Suppressor macrophage (primary cell): ENCODE results near the gene NAGS.
A peak's percentile ranks its signal among the peaks of the same experiment; 100 is the strongest.
"Not testable (repeated sequence)": the region's sequence is repeated elsewhere in the genome, so short reads cannot be mapped to it uniquely, and the experiment has no call there.

Experiments
- DNase-seq, 4 experiments: peaks; one replicate each; pipeline ENCODE4 v3.0.0-alpha.2; 2020 to 2022

Gene NAGS

GRCh38 chr17:44006598-44007345, 2.4 kb downstream of the NAGS start:
- DNase-seq, result peak; percentile 98 to 99 (median 98)

- DNase-seq, result peak; percentile 52 to 76 (median 68)
These were observed 3.2 kb downstream of the NAGS start for GRCh38 chr17:44007346-44008204.

DNA sequence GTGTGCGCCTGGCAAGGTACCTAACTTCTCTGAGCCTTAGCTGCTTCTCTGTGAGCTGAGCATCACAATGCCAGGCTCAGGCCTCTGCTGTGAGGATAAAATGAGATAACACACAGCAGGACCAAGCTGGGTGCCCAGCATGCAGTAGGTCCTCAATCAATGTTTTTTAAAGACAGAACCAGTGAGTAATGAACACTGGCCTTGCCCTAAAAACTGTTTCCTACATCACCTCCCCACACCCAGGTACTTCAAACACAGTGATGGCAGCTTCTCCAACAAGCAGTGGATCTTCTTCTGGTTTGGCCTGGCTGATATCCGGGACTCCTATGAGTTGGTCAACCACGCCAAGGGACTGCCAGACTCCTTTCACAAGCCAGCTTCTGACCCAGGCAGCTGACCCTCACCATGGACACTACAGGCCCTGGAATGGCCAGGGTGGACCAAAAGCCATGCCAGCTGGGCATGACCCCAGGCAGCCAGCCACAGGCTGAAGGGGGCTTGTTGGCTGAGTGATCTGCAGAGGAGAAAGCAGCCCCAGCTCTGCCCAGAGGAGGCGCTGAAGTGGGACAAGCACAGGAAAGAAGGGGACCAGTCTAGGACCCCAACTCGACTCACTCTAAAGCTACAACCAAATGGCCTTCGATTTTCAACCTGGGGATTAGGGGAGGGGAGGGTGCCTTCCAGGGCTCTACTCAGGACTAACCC, 3.9 kb downstream of the NAGS start:
- no peak for DNase-seq

DNA sequence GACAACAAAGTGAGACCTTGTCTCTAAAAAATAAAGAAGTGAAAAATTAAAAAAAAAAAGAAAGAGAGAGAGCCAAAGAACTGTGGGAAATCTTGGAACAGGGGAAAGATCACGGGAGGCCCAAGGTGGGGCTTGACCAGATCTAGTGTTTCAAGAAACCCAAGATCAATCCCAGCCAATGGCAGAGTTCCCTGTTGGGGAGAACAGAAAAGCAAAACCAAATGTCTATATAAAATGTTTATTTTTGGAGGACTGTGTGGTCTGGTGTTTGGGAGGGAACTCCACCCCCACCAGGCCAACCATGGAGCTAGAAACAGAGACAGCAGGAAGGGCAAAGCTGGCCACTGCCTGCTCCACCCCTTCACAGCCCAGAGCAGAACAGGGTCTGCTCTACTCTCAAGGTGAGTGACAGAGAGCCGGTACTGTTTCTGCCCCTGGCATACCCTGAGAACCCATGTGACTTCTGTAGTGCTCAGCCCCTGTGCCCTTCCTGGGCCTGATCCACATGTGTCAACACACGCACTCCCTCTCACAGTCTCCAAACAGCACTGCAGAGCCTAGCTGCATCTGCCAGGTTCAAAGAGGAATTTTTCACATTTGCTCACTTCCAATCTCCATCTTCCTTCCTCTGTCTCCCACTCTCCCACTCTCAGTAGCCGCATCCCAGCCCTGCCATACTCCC, 6.7 kb downstream of the NAGS start:
- no peak for DNase-seq

- DNase-seq, result no peak
These were observed 7.5 kb downstream of the NAGS start for GRCh38 chr17:44011876-44012275.

- DNase-seq, result no peak
These were observed 8.0 kb downstream of the NAGS start for GRCh38 chr17:44012391-44012790.

- DNase-seq, result no peak
These were observed 8.5 kb downstream of the NAGS start for GRCh38 chr17:44012874-44013273.

DNA sequence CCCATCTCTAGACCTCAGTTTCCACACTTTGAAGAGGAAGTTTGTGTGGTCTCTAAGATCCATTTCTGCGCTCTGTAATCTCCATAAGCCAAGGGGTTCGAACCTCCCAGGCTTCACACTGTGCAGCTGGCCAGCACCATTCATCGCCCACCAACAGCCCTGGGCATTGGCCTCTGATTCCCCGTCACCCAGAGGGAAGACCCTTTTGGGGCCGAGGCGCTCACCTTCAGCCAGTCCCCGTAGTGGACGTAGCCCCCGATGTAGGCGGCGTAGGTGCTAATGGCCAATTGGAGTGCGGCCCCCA, 9.7 kb downstream of the NAGS start:
- no peak for DNase-seq

DNA sequence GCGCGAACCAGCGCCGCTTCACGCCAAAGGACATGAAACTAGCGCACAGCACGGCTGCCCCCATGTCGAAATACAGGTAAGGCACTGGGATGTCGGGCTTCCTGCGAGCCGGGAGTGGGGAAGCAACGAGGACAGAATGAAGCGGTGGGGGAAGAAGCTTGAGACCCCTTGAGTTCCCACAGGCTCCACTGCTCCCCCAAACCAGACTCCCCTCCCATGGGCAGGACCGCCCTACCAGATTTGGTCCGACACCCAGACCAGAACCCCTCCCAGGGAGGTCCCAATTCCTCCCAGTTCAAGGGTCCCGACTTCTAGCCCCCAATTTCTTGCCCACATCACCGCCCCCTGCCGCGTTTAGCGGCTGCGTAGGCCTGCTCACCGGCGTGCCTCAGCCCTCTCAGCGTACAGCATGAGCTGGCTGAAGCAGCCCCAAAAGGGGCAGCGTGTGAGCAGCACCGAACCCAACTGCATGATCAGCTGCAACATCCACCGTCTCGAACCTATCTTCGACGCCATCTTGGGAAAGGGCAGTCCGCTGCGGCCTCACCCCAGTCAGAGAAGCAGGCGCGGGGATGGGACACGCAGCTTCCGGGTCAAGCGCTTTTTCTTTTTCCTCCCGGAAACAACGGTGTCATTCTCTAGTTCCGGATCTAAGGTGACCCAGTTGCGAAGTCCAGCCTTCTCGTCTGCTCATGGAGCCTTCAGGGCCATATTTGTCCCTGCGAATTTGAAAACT, 10.2 kb downstream of the NAGS start, which contains the start of gene TMEM101:
Gene TMEM101, minus strand, starts transcription at position 527 of the 736 bp plus-strand sequence. Its CDS starts 11 bp downstream, at position 516.
- DNase-seq, result peak; percentile 93 to 96 (median 96)

GRCh38 chr17:44021227-44021626, 16.8 kb downstream of the NAGS start:
- DNase-seq, result not testable (repeated sequence)

GRCh38 chr17:44022246-44022645, 17.8 kb downstream of the NAGS start:
- DNase-seq, result no peak

DNA sequence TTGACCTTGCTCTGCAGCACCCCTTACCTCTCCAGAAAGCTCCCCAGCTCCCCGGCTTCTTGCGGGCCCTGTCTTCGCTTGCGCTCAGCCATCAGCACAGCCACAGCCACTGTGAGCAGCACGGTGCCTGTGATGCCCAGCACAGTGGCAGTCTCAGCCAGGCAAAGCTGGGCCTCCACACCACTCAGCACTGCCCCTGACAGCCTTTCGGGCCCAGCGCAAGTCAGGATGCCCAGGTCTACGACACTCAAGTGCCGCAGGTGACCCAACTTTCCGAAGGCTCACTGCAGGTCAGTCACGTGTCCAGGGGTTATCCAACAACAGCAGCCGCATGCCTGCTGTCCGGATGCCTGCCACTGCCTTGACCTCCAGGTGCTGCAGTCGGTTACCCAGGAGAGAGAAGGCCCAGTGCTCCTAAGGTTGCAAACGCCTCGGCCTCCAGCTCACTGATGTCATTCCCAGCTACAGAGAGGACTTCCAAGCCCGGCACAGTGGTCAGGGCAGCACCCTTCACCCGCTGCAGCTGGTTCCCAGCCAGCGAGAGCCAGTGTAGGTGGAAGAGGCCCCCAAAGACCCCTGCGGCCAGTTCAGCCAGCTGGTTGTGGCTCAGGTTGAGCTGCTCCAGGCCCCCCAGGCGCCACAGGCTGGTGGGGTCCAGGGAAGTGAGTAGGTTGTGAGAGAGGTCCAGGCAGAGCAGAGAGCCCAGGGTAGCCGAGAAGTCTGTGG, 19.3 kb downstream of the NAGS start:
- no peak for DNase-seq

DNA sequence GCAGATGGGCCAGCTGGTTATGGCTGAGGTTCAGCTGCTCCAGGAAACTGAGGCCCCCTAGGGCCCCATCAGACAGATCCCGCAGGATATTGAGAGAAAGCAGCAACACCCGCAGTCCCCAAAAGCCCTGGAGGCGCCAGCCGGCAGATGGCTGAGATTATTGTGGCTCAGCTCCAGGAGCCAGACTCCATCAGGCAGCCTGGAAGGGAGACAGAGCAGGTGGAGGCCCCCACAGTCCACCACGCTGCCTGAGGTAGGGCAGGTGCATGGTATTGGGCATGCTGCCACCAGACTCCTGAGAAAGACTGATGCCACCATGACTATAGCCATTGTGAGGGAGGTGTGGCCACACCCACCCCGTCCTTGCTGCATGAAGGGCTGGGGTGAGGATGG, 19.8 kb downstream of the NAGS start:
- DNase-seq, result no peak

DNA sequence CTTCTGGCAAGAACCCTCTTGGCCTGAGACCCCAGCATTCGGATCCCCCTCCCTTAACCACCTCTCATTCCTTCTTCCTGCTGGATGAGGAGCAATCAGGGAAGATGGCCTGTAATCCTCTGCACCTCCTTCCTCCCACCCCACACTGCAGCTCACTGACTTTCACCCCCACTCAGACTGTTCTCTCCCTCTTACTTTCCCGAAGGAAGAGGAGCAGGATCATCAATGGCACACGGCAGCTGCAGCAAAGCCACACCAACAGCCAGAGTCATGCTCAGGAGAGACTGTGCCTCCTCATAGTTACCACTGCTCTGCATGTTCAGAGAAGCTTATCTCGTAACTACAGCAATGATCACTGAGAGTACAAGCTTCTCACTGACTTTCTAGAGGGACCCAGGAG, 20.4 kb downstream of the NAGS start:
- DNase-seq, result no peak

GRCh38 chr17:44029736-44030135, 25.3 kb downstream of the NAGS start:
- DNase-seq, result no peak

- no peak for DNase-seq
These were observed 26.1 kb downstream of the NAGS start for GRCh38 chr17:44030482-44030881.

DNA sequence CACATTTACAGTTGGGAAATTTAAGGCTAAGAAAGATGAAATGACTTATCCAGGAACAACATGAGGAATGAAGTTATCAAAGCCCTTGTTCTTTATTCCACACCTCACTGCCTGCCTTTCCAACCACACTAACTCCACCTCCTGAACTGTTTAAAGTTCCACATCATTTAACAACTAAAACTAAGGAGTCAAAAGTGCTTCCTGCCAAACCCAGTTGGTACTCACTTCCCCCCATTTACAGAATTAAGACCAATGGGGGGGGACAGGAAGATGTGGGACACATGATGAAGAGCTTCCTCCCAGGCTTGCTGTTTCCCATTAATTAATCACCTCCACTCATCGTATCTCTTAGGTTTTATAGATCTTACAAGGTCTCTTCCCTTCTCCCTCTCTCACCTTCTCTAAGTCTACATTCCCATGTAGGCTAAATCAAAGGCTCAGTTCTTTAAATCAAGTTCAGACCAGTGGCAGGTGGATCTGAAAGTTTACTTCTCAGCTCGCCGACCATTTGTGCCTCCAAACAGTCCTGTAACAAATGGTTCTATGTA, 29.5 kb downstream of the NAGS start:
- DNase-seq, result peak in 2 of 4 experiments; percentile 16 to 54

GRCh38 chr17:44034688-44035087, 30.3 kb downstream of the NAGS start:
- DNase-seq, result not testable (repeated sequence)

- no peak for DNase-seq
These were observed 33.0 kb downstream of the NAGS start for GRCh38 chr17:44037471-44037870.

DNA sequence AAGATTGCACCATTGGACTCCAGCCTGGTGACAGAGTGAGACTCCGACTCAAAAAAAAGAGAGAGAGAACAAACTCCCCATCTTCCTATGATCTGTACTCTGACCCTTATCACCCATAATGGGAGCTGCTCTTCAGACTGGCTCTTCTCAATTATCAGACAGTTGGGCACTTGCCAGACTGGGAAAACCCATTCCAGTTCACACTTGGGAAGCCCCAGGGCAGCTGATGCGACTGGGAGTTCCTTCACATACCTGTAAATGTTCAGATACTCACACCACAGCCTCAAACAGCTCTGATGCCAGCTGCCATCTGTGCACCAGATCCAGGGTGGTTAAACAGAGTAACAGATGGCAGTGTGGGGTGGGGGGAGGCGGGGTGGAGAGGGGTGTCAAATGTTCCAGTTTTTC, 34.2 kb downstream of the NAGS start:
- DNase-seq, result no peak
